HS-5 (cell line): ENCODE data around the gene RBM33.

ENCODE experiments used
- DNase-seq: peaks from one replicate; pipeline ENCODE4 v3.0.0-alpha.2; 2012; ENCODE audit warnings: low read depth

Gene RBM33

GRCh38 chr7:155750255-155751125, 106.0 kb downstream of the RBM33 start:
- DNase-seq: no peak

- DNase-seq: no peak
These were observed 106.9 kb downstream of the RBM33 start for GRCh38 chr7:155751409-155751808.

GRCh38 chr7:155752756-155753445, 108.4 kb downstream of the RBM33 start:
- DNase-seq: no peak

DNA sequence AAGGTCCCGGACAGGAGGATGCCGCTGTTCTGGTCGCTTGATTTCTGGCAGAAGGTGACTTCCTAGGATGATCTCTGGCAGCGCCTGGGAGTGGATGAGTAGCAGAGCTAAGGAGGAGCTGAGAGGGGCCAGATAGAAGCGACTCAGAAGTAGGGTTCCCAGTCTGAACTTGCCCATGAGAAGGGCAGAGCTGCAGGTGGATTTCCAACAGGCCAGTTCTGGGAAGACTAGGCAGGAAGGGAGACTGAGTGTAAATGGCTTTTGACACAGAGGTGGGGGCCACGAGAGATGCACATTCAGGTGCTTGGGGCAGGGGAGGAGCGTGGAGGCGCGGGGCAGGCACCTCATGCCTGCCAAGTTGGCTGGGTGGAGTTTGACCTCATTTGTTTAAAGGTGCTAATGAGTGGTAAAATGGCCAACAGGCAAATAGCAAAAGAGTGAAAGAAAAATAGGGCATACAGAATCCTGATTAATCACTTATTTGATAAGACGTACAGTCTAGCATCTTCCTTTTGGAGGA, 109.0 kb downstream of the RBM33 start:
- no peak for DNase-seq

- no peak for DNase-seq
These were observed 109.7 kb downstream of the RBM33 start for GRCh38 chr7:155754165-155754564.

DNA sequence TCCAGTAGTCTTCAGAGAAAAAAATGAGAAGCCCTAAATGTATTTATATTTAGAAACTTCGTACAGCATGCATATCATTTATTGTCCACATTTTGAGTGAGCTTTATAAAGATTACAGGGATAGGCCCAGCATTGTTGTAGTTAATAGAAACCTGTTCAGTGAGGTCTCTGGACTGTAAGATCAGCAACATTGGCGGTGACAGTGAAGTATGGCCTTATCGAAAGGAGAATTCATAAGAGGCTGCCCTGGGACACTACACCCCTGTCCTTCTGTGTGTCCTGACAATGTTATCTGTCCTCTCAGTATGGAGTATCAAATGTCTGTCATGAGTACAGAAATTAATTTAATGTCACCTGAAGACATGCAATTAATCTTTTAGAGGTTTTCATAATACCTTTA, 110.6 kb downstream of the RBM33 start:
- no peak for DNase-seq

GRCh38 chr7:155756322-155756721, 111.9 kb downstream of the RBM33 start:
- no peak for DNase-seq

GRCh38 chr7:155758348-155758747, 113.9 kb downstream of the RBM33 start:
- DNase-seq: no peak

- no peak for DNase-seq
These were observed 115.4 kb downstream of the RBM33 start for GRCh38 chr7:155759740-155760430.

GRCh38 chr7:155761162-155761561, 116.7 kb downstream of the RBM33 start:
- DNase-seq: no peak

DNA sequence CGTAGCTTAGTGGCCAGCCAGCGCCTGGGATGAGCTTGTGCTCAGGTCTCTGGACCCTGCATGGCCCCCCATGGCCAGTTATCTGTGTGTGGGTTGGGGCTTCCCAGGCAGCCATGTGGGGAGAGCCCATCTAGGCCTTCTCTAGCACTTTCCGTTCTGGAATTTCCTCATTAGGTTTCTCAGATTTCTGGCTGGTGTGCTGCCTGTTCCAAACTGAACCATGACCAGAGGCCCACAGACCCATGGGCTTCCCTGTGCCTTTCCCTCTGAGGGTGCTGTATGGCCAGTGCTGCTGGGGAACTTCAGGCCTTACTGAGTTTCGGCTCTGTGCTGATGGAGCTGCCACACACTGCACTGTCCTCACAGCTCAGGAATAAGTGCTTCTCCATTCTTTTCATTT, 117.6 kb downstream of the RBM33 start:
- no peak for DNase-seq

DNA sequence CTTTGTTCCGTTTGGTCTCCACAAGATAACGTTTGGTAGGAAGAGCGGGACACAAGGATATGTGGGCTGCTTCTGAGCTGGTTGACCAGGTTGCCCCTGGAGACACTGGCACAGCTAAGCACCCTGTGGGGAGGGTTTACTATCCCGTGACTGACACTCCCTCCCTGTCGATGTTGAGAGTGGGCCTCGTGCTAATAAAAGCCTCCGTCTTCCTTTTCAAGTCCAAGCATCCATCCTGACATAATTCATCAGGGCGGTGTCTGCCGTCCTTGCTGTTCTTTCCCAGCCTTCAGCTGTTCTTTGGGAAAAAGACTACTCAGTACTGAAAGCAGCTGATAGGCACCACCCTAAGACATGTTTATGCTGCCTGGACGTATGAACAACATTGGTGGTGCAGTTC, 118.2 kb downstream of the RBM33 start:
- no peak for DNase-seq

GRCh38 chr7:155763122-155763521, 118.7 kb downstream of the RBM33 start:
- no peak for DNase-seq

GRCh38 chr7:155763691-155764437, 119.4 kb downstream of the RBM33 start:
- no peak for DNase-seq

DNA sequence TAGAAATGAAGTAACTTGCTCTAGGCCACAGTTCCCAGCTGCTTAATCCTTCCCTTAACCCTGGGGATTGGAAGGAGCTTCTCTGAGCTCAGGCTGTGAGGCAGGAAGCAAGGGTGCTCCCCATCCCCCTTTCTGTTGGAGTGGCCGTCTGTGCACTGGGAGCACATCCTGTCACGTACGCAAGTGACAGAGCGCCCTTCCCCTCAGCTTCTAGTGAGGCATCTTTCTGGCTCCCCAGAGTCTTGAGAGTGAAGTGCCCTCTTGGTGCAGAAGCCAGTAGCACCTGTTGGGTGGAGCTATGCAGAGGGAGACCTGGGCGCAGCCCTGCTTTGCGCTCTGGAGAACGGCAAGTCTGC, 120.0 kb downstream of the RBM33 start:
- DNase-seq: no peak

DNA sequence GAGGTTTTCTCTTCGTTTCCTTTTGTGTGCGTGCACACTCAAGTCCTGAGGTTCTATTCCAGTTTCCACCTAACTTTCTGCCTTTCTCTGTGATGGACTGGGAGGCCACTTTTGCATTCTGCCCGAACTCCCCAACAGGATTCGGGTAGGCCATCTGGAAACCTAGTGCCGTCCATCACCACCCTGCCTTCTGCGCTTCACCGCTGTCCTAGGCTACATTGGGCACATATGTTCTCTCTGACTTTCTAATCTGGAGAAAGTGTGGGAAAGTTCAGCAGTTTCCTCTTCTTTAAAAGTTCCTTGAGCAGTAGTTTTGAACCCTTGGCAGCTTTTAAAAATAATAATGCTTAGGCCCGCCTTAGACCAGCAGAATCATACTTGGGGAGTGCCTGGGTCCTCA, 121.0 kb downstream of the RBM33 start:
- DNase-seq: no peak

- DNase-seq: no peak
These were observed 121.9 kb downstream of the RBM33 start for GRCh38 chr7:155766386-155766785.

GRCh38 chr7:155766966-155767916, 122.8 kb downstream of the RBM33 start:
- no peak for DNase-seq

DNA sequence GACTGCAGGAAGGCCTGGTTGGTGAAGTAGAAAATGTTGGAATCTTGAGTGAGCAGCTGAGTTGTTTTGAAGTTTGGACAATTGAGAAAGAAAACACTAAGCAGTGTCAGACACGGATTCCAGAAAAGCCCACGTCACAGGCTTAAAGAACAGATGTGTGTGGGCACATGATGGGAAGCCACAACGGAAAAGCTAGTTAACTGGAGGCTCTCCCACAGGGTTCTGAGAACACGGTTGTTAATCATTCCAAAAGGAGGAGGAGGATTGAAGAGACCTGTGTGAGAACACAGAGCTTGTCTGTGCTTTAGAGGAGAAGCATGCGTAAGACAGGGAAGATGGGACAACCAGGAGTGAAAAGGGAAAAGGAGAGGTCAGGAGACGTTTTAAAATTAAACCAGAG, 125.2 kb downstream of the RBM33 start:
- no peak for DNase-seq

DNA sequence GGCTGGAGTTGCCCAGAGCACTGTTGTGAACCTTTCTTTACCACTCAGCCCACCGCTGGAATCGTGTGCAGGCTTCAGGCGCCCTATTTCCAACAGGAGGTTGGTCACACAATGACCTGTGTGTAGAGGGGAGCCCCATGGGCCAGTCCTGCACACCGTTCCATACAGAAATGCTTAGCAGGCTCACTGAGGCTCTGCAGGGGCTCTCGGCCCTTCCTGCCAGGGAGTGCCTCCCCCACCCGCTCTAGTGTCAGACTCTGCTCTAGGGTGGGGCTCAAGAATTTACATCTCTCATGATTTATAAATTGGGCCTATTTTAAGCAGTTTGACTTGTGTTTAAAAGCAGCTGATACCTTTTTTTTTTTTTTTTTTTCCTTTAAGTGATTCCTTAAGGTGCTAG, 125.8 kb downstream of the RBM33 start:
- no peak for DNase-seq

DNA sequence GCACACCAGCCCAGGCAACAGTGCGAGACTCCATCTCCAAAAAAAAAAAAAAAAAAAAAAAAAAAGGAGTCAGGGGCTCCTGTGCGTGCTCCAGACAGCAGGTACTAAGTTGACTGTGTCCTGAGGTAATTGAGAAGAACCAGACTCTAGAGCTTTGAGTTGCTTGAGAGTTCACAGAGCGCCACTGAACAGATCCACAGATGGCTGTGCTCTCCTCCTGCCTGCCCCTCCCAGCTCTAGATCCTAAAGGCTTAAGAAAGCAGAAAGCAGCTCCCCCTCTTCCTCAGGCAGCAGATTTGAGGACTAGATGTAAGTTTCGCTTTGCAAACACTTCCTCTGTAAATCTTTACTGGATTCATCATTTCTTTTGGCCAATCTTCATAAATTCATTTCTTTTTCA, 129.1 kb downstream of the RBM33 start:
- DNase-seq: no peak
